Uterus (tissue), 2 donors: ENCODE results near the gene LTB4R2.

Experiments
- POLR2A ChIP-seq, 2 donors: fragments of 450-650 bp; IDR thresholded peaks; one replicate each; pipeline ENCODE4 v1.6.1; 2016; ENCODE audit warnings: antibody characterized with exemption in 2 of 2, mild to moderate bottlenecking in 1 of 2, moderate library complexity in 1 of 2
- TF ChIP-seq, protein P1 (sequence below), 4 experiments: fragments of 200-600 bp in 2 of 4; fragments of 450-650 bp in 2 of 4; sonication (generic) in 2 of 4; IDR thresholded peaks; one replicate each; pipeline ENCODE4 v1.5.1; 2016 to 2019; ENCODE audit warnings: antibody characterized with exemption in 4 of 4, mild to moderate bottlenecking in 2 of 4, moderate library complexity in 1 of 4

DNA sequence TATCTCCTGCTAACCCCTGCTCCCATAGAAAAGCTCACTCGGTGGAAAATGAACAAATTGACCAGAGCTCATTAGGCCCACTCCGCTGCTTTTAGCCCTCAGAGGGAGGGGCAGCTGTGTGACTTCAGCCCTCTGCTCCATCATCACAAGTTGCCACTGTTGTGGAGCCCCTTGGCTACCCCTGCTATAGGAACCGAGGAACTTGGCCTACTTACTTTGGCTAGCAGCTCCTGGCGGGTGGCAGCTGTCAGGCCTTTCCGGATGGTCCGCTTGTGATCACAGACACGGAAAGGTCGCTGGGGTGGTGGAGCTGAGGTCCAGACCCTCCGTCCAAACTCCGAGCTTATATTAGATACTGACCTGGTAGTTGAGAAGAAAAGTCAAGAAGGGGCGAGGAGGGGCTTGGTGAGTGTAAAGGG, 2.8 kb upstream of the LTB4R2 start:
- TF ChIP-seq POLR2A (IDR thresholded peaks at IDR 0.05), result no peak
- TF ChIP-seq, protein P1, sequence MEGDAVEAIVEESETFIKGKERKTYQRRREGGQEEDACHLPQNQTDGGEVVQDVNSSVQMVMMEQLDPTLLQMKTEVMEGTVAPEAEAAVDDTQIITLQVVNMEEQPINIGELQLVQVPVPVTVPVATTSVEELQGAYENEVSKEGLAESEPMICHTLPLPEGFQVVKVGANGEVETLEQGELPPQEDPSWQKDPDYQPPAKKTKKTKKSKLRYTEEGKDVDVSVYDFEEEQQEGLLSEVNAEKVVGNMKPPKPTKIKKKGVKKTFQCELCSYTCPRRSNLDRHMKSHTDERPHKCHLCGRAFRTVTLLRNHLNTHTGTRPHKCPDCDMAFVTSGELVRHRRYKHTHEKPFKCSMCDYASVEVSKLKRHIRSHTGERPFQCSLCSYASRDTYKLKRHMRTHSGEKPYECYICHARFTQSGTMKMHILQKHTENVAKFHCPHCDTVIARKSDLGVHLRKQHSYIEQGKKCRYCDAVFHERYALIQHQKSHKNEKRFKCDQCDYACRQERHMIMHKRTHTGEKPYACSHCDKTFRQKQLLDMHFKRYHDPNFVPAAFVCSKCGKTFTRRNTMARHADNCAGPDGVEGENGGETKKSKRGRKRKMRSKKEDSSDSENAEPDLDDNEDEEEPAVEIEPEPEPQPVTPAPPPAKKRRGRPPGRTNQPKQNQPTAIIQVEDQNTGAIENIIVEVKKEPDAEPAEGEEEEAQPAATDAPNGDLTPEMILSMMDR (IDR thresholded peaks at IDR 0.05), result no peak
